ENCODE data around the gene CTNNA2. TPM values are rescaled to one million over a fixed set of nuclear protein-coding genes. Genes with fewer than 3 reads are reported as not detected.

Gene CTNNA2
- polyA plus RNA-seq, 1 experiment = not detected

GRCh38 chr2:80073134-80073561 lies 560.3 kb downstream of the CTNNA2 start:
- Histone ChIP-seq H3K9me3 (ENCODE audit: control insufficient read depth, insufficient read depth, low read length) (no peaks in the 10 kb centered on the region), H3K27ac (ENCODE audit: low read depth, low read length) (no peak overlapping the region), H3K4me3 (ENCODE audit: low read depth, low read length) (no peak overlapping the region), H3K27me3 (ENCODE audit: control insufficient read depth, insufficient read depth, low read length) (no peaks in the 10 kb centered on the region)
- TF ChIP-seq CTCF (IDR thresholded peaks at IDR 0.05; ENCODE audit: low read depth, low read length) = peak; percentile 79
- DNase-seq (ENCODE audit: low read depth, low spot score) = peak; percentile 43
- POLR2A ChIA-PET = interaction anchor here (1.5 kb wide), 1 partner anchor 165 kb away, joined by 3 read pairs; no protein-coding TSS in a partner anchor
- CTCF ChIA-PET = interaction anchor here (0.6 to 5.3 kb wide), 24 partner anchors 8 to 425 kb away, joined by 3 to 74 read pairs (median 4); no protein-coding TSS in a partner anchor

- Histone ChIP-seq H3K9me3 (ENCODE audit: control insufficient read depth, insufficient read depth, low read length) (no peaks in the 10 kb centered on the region), H3K27ac (ENCODE audit: low read depth, low read length) (no peak overlapping the region), H3K27me3 (ENCODE audit: control insufficient read depth, insufficient read depth, low read length) (no peaks in the 10 kb centered on the region), H3K4me3 (ENCODE audit: low read depth, low read length) (no peak overlapping the region)
- ChIA-PET CTCF (interaction anchor here (0.9 to 5.3 kb wide), 15 partner anchors 13 to 424 kb away, joined by 3 to 74 read pairs (median 7); no protein-coding TSS in a partner anchor), POLR2A (interaction anchor here (1.5 kb wide), 1 partner anchor 164 kb away, joined by 3 read pairs; no protein-coding TSS in a partner anchor)
- no peak for TF ChIP-seq CTCF (IDR thresholded peaks at IDR 0.05; ENCODE audit: low read depth, low read length)
- no peak for DNase-seq (ENCODE audit: low read depth, low spot score)
These were observed 561.6 kb downstream of the CTNNA2 start for GRCh38 chr2:80074321-80075070.

GRCh38 chr2:80075719-80076118 lies 562.9 kb downstream of the CTNNA2 start:
- no peak overlapping the region for H3K4me3 ChIP-seq (ENCODE audit: low read depth, low read length)
- no peak overlapping the region for H3K27ac ChIP-seq (ENCODE audit: low read depth, low read length)
- no peaks in the 10 kb centered on the region for H3K9me3 ChIP-seq (ENCODE audit: control insufficient read depth, insufficient read depth, low read length)
- no peaks in the 10 kb centered on the region for H3K27me3 ChIP-seq (ENCODE audit: control insufficient read depth, insufficient read depth, low read length)
- CTCF ChIA-PET = interaction anchor here (5.3 kb wide), 1 partner anchor 163 kb away, joined by 74 read pairs; no protein-coding TSS in a partner anchor
- POLR2A ChIA-PET = no interaction called here
- TF ChIP-seq CTCF (IDR thresholded peaks at IDR 0.05; ENCODE audit: low read depth, low read length) = no peak
- DNase-seq (ENCODE audit: low read depth, low spot score) = no peak

GRCh38 chr2:80078290-80079036 lies 565.6 kb downstream of the CTNNA2 start:
- POLR2A ChIA-PET = no interaction called here
- H3K27me3 ChIP-seq (ENCODE audit: control insufficient read depth, insufficient read depth, low read length) = no peaks in the 10 kb centered on the region
- CTCF ChIA-PET = interaction anchor here (7.6 kb wide), 1 partner anchor 161 kb away, joined by 47 read pairs; no protein-coding TSS in a partner anchor

More at GRCh38 chr2:80078290-80079036, 565.6 kb downstream of the CTNNA2 start:
- no peak overlapping the region for H3K4me3 ChIP-seq (ENCODE audit: low read depth, low read length)
- TF ChIP-seq CTCF (IDR thresholded peaks at IDR 0.05; ENCODE audit: low read depth, low read length) = no peak
- DNase-seq (ENCODE audit: low read depth, low spot score) = no peak
- no peaks in the 10 kb centered on the region for H3K9me3 ChIP-seq (ENCODE audit: control insufficient read depth, insufficient read depth, low read length)
- H3K27ac ChIP-seq (ENCODE audit: low read depth, low read length) = no peak overlapping the region
